ENCODE measurements around the gene CAP2.
"Not testable (repeated sequence)": the region's sequence is repeated elsewhere in the genome, so short reads cannot be mapped to it uniquely, and the experiment has no call there.

CAP2 gene

GRCh38 chr6:17562636-17563035 lies 169.2 kb downstream of the CAP2 start:
- Histone ChIP-seq H3K4me3 (replicated peaks; ENCODE audit: low read depth, low read length) (no peak overlapping the region), H3K27me3 (replicated peaks; ENCODE audit: control insufficient read depth, insufficient read depth, low read length) (no peaks in the 10 kb centered on the region), H3K36me3 (ENCODE audit: control insufficient read depth, insufficient read depth, low read length) (no peaks in the 10 kb centered on the region)
- no peak for DNase-seq (ENCODE audit: extremely low read depth, insufficient read length)
- no peak for TF ChIP-seq CTCF (IDR thresholded peaks at IDR 0.05; ENCODE audit: insufficient read depth, low read length, poor library complexity, severe bottlenecking)

- no peak for DNase-seq (ENCODE audit: extremely low read depth, insufficient read length)
- no peak for TF ChIP-seq CTCF (IDR thresholded peaks at IDR 0.05; ENCODE audit: insufficient read depth, low read length, poor library complexity, severe bottlenecking)
- H3K27me3 ChIP-seq (replicated peaks; ENCODE audit: control insufficient read depth, insufficient read depth, low read length) = no peaks in the 10 kb centered on the region
- H3K4me3 ChIP-seq (replicated peaks; ENCODE audit: low read depth, low read length) = no peak overlapping the region
- no peaks in the 10 kb centered on the region for H3K36me3 ChIP-seq (ENCODE audit: control insufficient read depth, insufficient read depth, low read length)
These were observed 172.0 kb downstream of the CAP2 start for GRCh38 chr6:17565399-17565798.

GRCh38 chr6:17574866-17575560 lies 181.6 kb downstream of the CAP2 start:
- Histone ChIP-seq H3K4me3 (replicated peaks; ENCODE audit: low read depth, low read length) (no peak overlapping the region), H3K36me3 (ENCODE audit: control insufficient read depth, insufficient read depth, low read length) (no peaks in the 10 kb centered on the region), H3K27me3 (replicated peaks; ENCODE audit: control insufficient read depth, insufficient read depth, low read length) (no peaks in the 10 kb centered on the region)
- TF ChIP-seq CTCF (IDR thresholded peaks at IDR 0.05; ENCODE audit: insufficient read depth, low read length, poor library complexity, severe bottlenecking) = no peak
- no peak for DNase-seq (ENCODE audit: extremely low read depth, insufficient read length)

GRCh38 chr6:17577059-17577458 lies 183.7 kb downstream of the CAP2 start:
- DNase-seq (ENCODE audit: extremely low read depth, insufficient read length) = no peak
- no peaks in the 10 kb centered on the region for H3K27me3 ChIP-seq (replicated peaks; ENCODE audit: control insufficient read depth, insufficient read depth, low read length)
- no peak overlapping the region for H3K4me3 ChIP-seq (replicated peaks; ENCODE audit: low read depth, low read length)
- H3K36me3 ChIP-seq (ENCODE audit: control insufficient read depth, insufficient read depth, low read length) = no peaks in the 10 kb centered on the region
- TF ChIP-seq CTCF (IDR thresholded peaks at IDR 0.05; ENCODE audit: insufficient read depth, low read length, poor library complexity, severe bottlenecking) = no peak

GRCh38 chr6:17580518-17581048 lies 187.2 kb downstream of the CAP2 start:
- DNase-seq (ENCODE audit: extremely low read depth, insufficient read length) = no peak
- Histone ChIP-seq H3K36me3 (ENCODE audit: control insufficient read depth, insufficient read depth, low read length) (no peaks in the 10 kb centered on the region), H3K4me3 (replicated peaks; ENCODE audit: low read depth, low read length) (no peak overlapping the region), H3K27me3 (replicated peaks; ENCODE audit: control insufficient read depth, insufficient read depth, low read length) (no peaks in the 10 kb centered on the region)
- TF ChIP-seq CTCF (IDR thresholded peaks at IDR 0.05; ENCODE audit: insufficient read depth, low read length, poor library complexity, severe bottlenecking) = no peak

GRCh38 chr6:17581282-17581681 lies 187.9 kb downstream of the CAP2 start:
- not testable (repeated sequence) for DNase-seq (ENCODE audit: extremely low read depth, insufficient read length); H3K4me3 ChIP-seq (replicated peaks; ENCODE audit: low read depth, low read length); H3K36me3 ChIP-seq (ENCODE audit: control insufficient read depth, insufficient read depth, low read length); H3K27me3 ChIP-seq (replicated peaks; ENCODE audit: control insufficient read depth, insufficient read depth, low read length)
